Measurements from ENCODE around the gene ACAD9. TPM values are rescaled to one million over a fixed set of nuclear protein-coding genes. Genes with fewer than 3 reads are reported as not detected.
"Not testable (repeated sequence)": the region's sequence is repeated elsewhere in the genome, so short reads cannot be mapped to it uniquely, and the experiment has no call there.

The ACAD9 gene
- total RNA-seq, 1 donor from 2014 or later, result 48.9 TPM

- no peak for DNase-seq (ENCODE audit: low read depth)
Measured at GRCh38 chr3:128895843-128896697, 16.6 kb downstream of the ACAD9 start.

- no peak for DNase-seq (ENCODE audit: low read depth)
Measured at GRCh38 chr3:128902426-128902825, 23.0 kb downstream of the ACAD9 start.

DNA sequence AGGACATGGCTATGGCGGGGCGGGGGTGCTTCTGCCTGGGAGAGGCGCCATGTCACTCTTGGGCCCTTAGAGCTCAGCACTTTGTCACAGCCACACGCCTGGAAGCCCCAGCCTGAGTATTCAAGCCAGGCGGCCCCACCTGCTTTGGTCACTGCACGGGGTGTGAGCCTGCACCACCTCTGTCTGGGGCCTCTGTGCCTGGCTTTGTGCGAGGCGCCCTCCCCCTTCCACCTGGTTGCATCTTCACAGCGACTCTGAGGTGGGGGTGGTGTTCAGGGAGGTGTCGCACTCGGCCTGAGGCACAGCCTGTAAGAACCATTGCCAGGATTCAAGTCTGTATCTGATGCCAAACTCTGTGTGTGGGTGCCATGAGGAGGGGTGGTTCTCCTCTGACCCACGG, 24.1 kb downstream of the ACAD9 start:
- DNase-seq (ENCODE audit: low read depth), result no peak

- DNase-seq (ENCODE audit: low read depth), result no peak
Measured at GRCh38 chr3:128906031-128906803, 26.8 kb downstream of the ACAD9 start.

GRCh38 chr3:128906804-128907525, 27.5 kb downstream of the ACAD9 start:
- DNase-seq (ENCODE audit: low read depth), result no peak

- DNase-seq (ENCODE audit: low read depth), result no peak
Measured at GRCh38 chr3:128907706-128908445, 28.5 kb downstream of the ACAD9 start.

GRCh38 chr3:128908951-128909350, 29.5 kb downstream of the ACAD9 start:
- no peak for DNase-seq (ENCODE audit: low read depth)

DNA sequence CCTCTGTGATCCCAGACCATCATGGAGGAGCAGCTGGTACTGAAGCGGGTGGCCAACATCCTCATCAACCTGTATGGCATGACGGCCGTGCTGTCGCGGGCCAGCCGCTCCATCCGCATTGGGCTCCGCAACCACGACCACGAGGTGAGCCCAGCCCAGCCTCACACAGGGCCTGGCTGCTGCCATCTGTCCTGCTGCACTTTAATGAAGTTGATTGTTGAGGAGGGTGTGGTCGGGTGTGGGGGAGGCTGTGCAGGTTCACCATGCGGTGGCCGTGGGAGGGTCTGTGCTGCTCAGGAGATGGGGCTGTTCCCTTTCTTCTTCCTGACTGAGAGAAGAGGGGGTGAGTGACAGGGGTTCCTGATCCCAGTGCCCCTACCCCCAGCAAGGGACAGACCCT, 30.6 kb downstream of the ACAD9 start:
- DNase-seq (ENCODE audit: low read depth), result no peak

GRCh38 chr3:128911911-128912310, 32.5 kb downstream of the ACAD9 start:
- no peak for DNase-seq (ENCODE audit: low read depth)

- DNase-seq (ENCODE audit: low read depth), result no peak
Measured at GRCh38 chr3:128914966-128915645, 35.7 kb downstream of the ACAD9 start.

GRCh38 chr3:128917291-128917690, 37.9 kb downstream of the ACAD9 start:
- DNase-seq (ENCODE audit: low read depth), result no peak

DNA sequence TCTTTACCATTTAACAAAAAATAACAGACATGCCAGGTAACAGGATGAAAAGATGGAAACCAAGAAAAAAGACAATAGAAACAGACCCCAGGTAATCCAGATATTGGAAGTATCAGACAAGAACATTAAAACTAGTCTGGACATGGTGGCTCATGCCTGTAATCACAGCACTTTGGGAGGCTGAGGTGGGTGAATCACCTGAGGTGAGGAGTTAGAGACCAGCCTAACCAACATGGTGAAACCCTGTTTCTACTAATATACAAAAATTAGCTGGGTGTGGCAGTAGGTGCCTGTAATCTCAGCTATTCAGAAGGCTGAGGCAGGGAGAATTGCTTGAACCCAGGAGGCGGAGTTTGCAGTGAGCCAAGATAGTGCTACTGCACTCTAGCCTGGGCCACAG, 40.6 kb downstream of the ACAD9 start:
- DNase-seq (ENCODE audit: low read depth), result no peak

DNA sequence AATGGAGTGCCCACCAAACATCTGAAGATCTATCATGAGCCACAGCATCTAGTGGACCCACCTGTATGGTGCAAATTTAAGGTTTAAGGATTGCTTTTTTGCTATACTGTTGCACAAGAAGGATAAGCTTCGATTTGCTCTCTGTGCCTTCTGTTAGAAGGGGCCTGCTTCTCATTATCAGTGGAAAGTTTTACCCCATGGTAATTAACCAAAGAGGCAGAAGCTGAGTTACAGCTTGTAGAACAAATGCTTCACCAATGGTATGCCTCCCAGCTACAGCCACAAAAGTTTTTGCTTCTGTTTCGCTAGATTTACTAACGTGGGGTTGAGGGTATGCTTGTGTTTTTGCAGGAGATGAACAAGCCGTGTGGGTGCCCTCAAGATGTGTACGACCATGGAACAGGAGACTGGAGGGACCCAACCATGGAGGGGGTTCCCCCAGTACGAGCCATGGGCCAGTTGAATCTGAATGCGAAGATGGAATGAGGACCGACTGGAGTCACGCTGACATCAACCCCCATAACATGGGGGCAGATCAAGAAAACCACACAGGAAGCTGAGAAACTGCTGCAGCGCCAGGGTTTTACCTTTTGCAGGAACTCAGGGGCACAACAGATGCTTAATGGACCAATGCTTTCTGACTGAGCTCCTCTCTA, 43.5 kb downstream of the ACAD9 start:
- DNase-seq (ENCODE audit: low read depth), result no peak

GRCh38 chr3:128923576-128923975, 44.2 kb downstream of the ACAD9 start:
- DNase-seq (ENCODE audit: low read depth), result no peak

DNA sequence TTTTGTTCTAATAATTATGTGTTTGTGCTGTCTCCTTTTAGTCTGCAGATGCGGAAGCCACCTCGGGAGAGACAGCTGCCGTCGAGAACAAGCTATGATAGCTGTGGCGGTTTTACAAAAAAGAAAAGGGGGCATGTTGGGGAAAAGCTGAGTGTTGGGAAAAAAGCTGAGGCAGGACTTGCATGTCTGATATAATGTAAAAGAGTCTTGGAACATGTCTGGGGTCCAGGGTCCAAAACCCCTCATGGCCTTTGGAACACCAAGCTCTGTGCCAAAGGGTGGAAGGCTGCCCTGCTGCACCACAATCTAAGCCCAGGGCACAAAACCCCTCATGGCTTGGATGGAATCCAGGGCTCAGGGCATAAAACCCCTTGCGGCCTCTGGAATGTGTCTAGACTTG, 44.6 kb downstream of the ACAD9 start:
- DNase-seq (ENCODE audit: low read depth), result not testable (repeated sequence)

- no peak for DNase-seq (ENCODE audit: low read depth)
Measured at GRCh38 chr3:128929364-128929763, 49.9 kb downstream of the ACAD9 start.

DNA sequence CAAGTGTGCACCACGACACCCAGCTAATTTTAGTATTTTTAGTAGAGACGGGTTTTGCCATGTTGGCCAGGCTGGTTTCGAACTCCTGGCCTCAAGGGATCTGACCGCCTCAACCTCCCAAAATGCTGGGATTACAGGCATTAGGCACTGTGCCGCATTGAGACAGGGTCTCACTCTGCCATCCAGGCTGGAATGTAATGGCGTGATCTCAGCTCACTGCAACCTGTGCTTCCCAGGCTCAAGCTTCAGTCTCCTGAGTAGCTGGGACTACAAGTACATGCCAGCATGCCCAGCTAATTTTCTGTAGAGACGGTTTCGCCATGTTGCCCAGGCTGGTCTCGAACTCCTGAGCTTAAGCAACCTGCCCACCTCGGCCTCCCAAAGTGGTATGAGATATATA, 51.6 kb downstream of the ACAD9 start:
- no peak for DNase-seq (ENCODE audit: low read depth)

GRCh38 chr3:128932516-128933212, 53.2 kb downstream of the ACAD9 start:
- DNase-seq (ENCODE audit: low read depth), result no peak

GRCh38 chr3:128933213-128933921, 53.9 kb downstream of the ACAD9 start:
- DNase-seq (ENCODE audit: low read depth), result no peak
